Measurements from ENCODE around the gene MRPS25.

MRPS25 gene

GRCh38 chr3:15064299-15064834, 748 bp downstream of the MRPS25 start:
- Histone ChIP-seq H2AK5ac (ENCODE audit: low read length) (no peak overlapping the region), H3K4me1 (ENCODE audit: control insufficient read depth in 1 of 2, insufficient read depth in 2 of 2, low read length in 2 of 2) (peaks cover 7 to 10% of the 10 kb centered on the region in 2 experiments), H3K9ac (ENCODE audit: low read length) (peak overlapping the region; percentile 80), H2BK12ac (ENCODE audit: low read length) (no peak overlapping the region), H3K14ac (ENCODE audit: low read length) (peak overlapping the region; percentile 67), H3K36me3 (ENCODE audit: control insufficient read depth in 1 of 2, insufficient read depth in 2 of 2, low read length in 2 of 2) (no peaks in the 10 kb centered on the region), H4K8ac (ENCODE audit: low read depth, low read length) (peak overlapping the region; percentile 73), H3K4me2 (ENCODE audit: low read length) (peak overlapping the region; percentile 90), H2BK5ac (ENCODE audit: low read depth, low read length, poor library complexity) (peak overlapping the region; percentile 5), H3K27ac (ENCODE audit: low read depth, low read length) (no peak overlapping the region), H3K79me1 (ENCODE audit: low read length) (peaks cover 5% of the 10 kb centered on the region), H3K23ac (ENCODE audit: low read length) (no peak overlapping the region), H3K9me3 (ENCODE audit: insufficient read depth, low read depth, low read length) (peaks cover 3% of the 10 kb centered on the region), H3K27me3 (ENCODE audit: insufficient read depth, low read length) (no peaks in the 10 kb centered on the region), H3K4ac (ENCODE audit: low read depth, low read length) (peak overlapping the region; percentile 25), H4K91ac (ENCODE audit: low read depth, low read length) (peak overlapping the region; percentile 57), H3K4me3 (ENCODE audit: low read depth, low read length) (peak overlapping the region; percentile 88), H3K18ac (ENCODE audit: low read length) (peak overlapping the region; percentile 11), H3K79me2 (ENCODE audit: control insufficient read depth, insufficient read depth, low read length, poor library complexity) (peaks cover 10% of the 10 kb centered on the region), H2AFZ (ENCODE audit: insufficient read depth, low read length, poor library complexity) (peak overlapping the region; percentile 41), H4K12ac (ENCODE audit: low read depth, low read length) (peak overlapping the region; percentile 43), H2BK120ac (ENCODE audit: insufficient read depth, low read length, poor library complexity) (peak overlapping the region; percentile 9)
- peak in 1 of 2 donors; percentile 27 for DNase-seq
- WGBS (ENCODE audit: extremely low coverage, insufficient coverage, insufficient read length) = no CpG with 5 or more reads among the region's 25 CpGs

- Histone ChIP-seq H2AFZ (ENCODE audit: insufficient read depth, low read length, poor library complexity) (no peak overlapping the region), H3K79me2 (ENCODE audit: control insufficient read depth, insufficient read depth, low read length, poor library complexity) (peaks cover 10% of the 10 kb centered on the region), H3K4me1 (ENCODE audit: control insufficient read depth in 1 of 2, insufficient read depth in 2 of 2, low read length in 2 of 2) (peaks cover 7 to 10% of the 10 kb centered on the region in 2 experiments), H2BK120ac (ENCODE audit: insufficient read depth, low read length, poor library complexity) (no peak overlapping the region), H3K36me3 (ENCODE audit: control insufficient read depth in 1 of 2, insufficient read depth in 2 of 2, low read length in 2 of 2) (peaks cover 3 to 5% of the 10 kb centered on the region in 2 experiments), H2BK5ac (ENCODE audit: low read depth, low read length, poor library complexity) (no peak overlapping the region), H3K4ac (ENCODE audit: low read depth, low read length) (peak overlapping the region; percentile 19), H3K18ac (ENCODE audit: low read length) (no peak overlapping the region), H3K4me3 (ENCODE audit: low read depth, low read length) (peak overlapping the region; percentile 88), H3K14ac (ENCODE audit: low read length) (no peak overlapping the region), H2AK5ac (ENCODE audit: low read length) (no peak overlapping the region), H3K9ac (ENCODE audit: low read length) (peak overlapping the region; percentile 5), H2BK12ac (ENCODE audit: low read length) (no peak overlapping the region), H4K8ac (ENCODE audit: low read depth, low read length) (no peak overlapping the region), H4K12ac (ENCODE audit: low read depth, low read length) (no peak overlapping the region), H3K27ac (ENCODE audit: low read depth, low read length) (no peak overlapping the region), H4K91ac (ENCODE audit: low read depth, low read length) (no peak overlapping the region), H3K23ac (ENCODE audit: low read length) (no peak overlapping the region), H3K79me1 (ENCODE audit: low read length) (peaks cover 5% of the 10 kb centered on the region), H3K27me3 (ENCODE audit: insufficient read depth, low read length) (no peaks in the 10 kb centered on the region), H3K4me2 (ENCODE audit: low read length) (peak overlapping the region; percentile 90), H3K9me3 (ENCODE audit: insufficient read depth, low read depth, low read length) (peaks cover 3% of the 10 kb centered on the region)
- DNase-seq = no peak
- WGBS (ENCODE audit: extremely low coverage, insufficient coverage, insufficient read length) = no CpG with 5 or more reads among the region's 13 CpGs
Observed at GRCh38 chr3:15063656-15064286, 1.3 kb downstream of the MRPS25 start.

GRCh38 chr3:15063238-15063637, 1.9 kb downstream of the MRPS25 start:
- Histone ChIP-seq H3K4me3 (ENCODE audit: low read depth, low read length) (no peak overlapping the region), H3K9ac (ENCODE audit: low read length) (no peak overlapping the region), H2BK120ac (ENCODE audit: insufficient read depth, low read length, poor library complexity) (no peak overlapping the region), H3K4me2 (ENCODE audit: low read length) (no peak overlapping the region), H3K14ac (ENCODE audit: low read length) (no peak overlapping the region), H2BK5ac (ENCODE audit: low read depth, low read length, poor library complexity) (no peak overlapping the region), H4K8ac (ENCODE audit: low read depth, low read length) (no peak overlapping the region), H3K4ac (ENCODE audit: low read depth, low read length) (peak overlapping the region; percentile 72), H3K27me3 (ENCODE audit: insufficient read depth, low read length) (no peaks in the 10 kb centered on the region), H3K23ac (ENCODE audit: low read length) (no peak overlapping the region), H3K79me1 (ENCODE audit: low read length) (peaks cover 5% of the 10 kb centered on the region), H4K12ac (ENCODE audit: low read depth, low read length) (no peak overlapping the region), H3K4me1 (ENCODE audit: control insufficient read depth in 1 of 2, insufficient read depth in 2 of 2, low read length in 2 of 2) (peaks cover 7 to 10% of the 10 kb centered on the region in 2 experiments), H3K79me2 (ENCODE audit: control insufficient read depth, insufficient read depth, low read length, poor library complexity) (peaks cover 10% of the 10 kb centered on the region), H3K18ac (ENCODE audit: low read length) (no peak overlapping the region), H3K9me3 (ENCODE audit: insufficient read depth, low read depth, low read length) (peaks cover 3% of the 10 kb centered on the region), H3K27ac (ENCODE audit: low read depth, low read length) (no peak overlapping the region), H2BK12ac (ENCODE audit: low read length) (no peak overlapping the region), H2AK5ac (ENCODE audit: low read length) (no peak overlapping the region), H2AFZ (ENCODE audit: insufficient read depth, low read length, poor library complexity) (no peak overlapping the region), H3K36me3 (ENCODE audit: control insufficient read depth in 1 of 2, insufficient read depth in 2 of 2, low read length in 2 of 2) (peaks cover 8 to 11% of the 10 kb centered on the region in 2 experiments), H4K91ac (ENCODE audit: low read depth, low read length) (no peak overlapping the region)
- DNase-seq = no peak
- no CpG with 5 or more reads among the region's 4 CpGs for WGBS (ENCODE audit: extremely low coverage, insufficient coverage, insufficient read length)

- no peak overlapping the region for H3K9ac ChIP-seq (ENCODE audit: low read length)
- H3K18ac ChIP-seq (ENCODE audit: low read length) = no peak overlapping the region
- H2BK12ac ChIP-seq (ENCODE audit: low read length) = no peak overlapping the region
- no peak overlapping the region for H3K4me2 ChIP-seq (ENCODE audit: low read length)
- no peak overlapping the region for H2BK5ac ChIP-seq (ENCODE audit: low read depth, low read length, poor library complexity)
- no peak overlapping the region for H3K4ac ChIP-seq (ENCODE audit: low read depth, low read length)
- H3K27ac ChIP-seq (ENCODE audit: low read depth, low read length) = no peak overlapping the region
- peaks cover 3% of the 10 kb centered on the region for H3K9me3 ChIP-seq (ENCODE audit: insufficient read depth, low read depth, low read length)
- H3K14ac ChIP-seq (ENCODE audit: low read length) = no peak overlapping the region
- peaks cover 5% of the 10 kb centered on the region for H3K79me1 ChIP-seq (ENCODE audit: low read length)
- no peak overlapping the region for H3K4me3 ChIP-seq (ENCODE audit: low read depth, low read length)
- H4K12ac ChIP-seq (ENCODE audit: low read depth, low read length) = no peak overlapping the region
- H2AK5ac ChIP-seq (ENCODE audit: low read length) = no peak overlapping the region
- peaks cover 20 to 26% of the 10 kb centered on the region in 2 experiments for H3K36me3 ChIP-seq (ENCODE audit: control insufficient read depth in 1 of 2, insufficient read depth in 2 of 2, low read length in 2 of 2)
- DNase-seq = no peak
- H4K91ac ChIP-seq (ENCODE audit: low read depth, low read length) = no peak overlapping the region
- peaks cover 11% of the 10 kb centered on the region for H3K79me2 ChIP-seq (ENCODE audit: control insufficient read depth, insufficient read depth, low read length, poor library complexity)
- H2BK120ac ChIP-seq (ENCODE audit: insufficient read depth, low read length, poor library complexity) = no peak overlapping the region
- H4K8ac ChIP-seq (ENCODE audit: low read depth, low read length) = no peak overlapping the region
- H3K23ac ChIP-seq (ENCODE audit: low read length) = no peak overlapping the region
- peaks cover 7 to 10% of the 10 kb centered on the region in 2 experiments for H3K4me1 ChIP-seq (ENCODE audit: control insufficient read depth in 1 of 2, insufficient read depth in 2 of 2, low read length in 2 of 2)
- H2AFZ ChIP-seq (ENCODE audit: insufficient read depth, low read length, poor library complexity) = no peak overlapping the region
- no peaks in the 10 kb centered on the region for H3K27me3 ChIP-seq (ENCODE audit: insufficient read depth, low read length)
- WGBS (ENCODE audit: extremely low coverage, insufficient coverage, insufficient read length) = no CpG with 5 or more reads among the region's 3 CpGs
Observed at GRCh38 chr3:15060029-15060428, 5.1 kb downstream of the MRPS25 start.

Data from trophoblast cell (in vitro differentiated cells and primary cell).